Body of pancreas (tissue), 4 donors: Measurements from ENCODE around the gene NINJ1. TPM values are rescaled to one million over a fixed set of nuclear protein-coding genes. Genes with fewer than 3 reads are reported as not detected.

Source experiments
- ATAC-seq: fragments of 150-250 bp; one replicate; pipeline ENCODE4 v1.9.1; 2016
- DNase-seq, 4 donors: peaks; one replicate each; pipeline ENCODE4 v3.0.0-alpha.2; 2019
- H3K27ac ChIP-seq, 4 donors: fragments of 200-600 bp; sonication (generic); 1 replicate in 3 of 4; 2 replicates in 1 of 4; pipeline versions ENCODE4 v1.5.1 to v1.6.1; 2016 to 2019; ENCODE audit warnings: mild to moderate bottlenecking in 1 of 4, mixed read lengths in 1 of 4, moderate library complexity in 1 of 4
- H3K27me3 ChIP-seq, 2 donors: fragments of 200-600 bp; sonication (generic); one replicate each; pipeline ENCODE4 v1.6.0; 2016; ENCODE audit warnings: mild to moderate bottlenecking in 1 of 2
- H3K36me3 ChIP-seq, 2 donors: fragments of 200-600 bp; sonication (generic); replicated peaks in 1 of 2; 2 replicates each; pipeline ENCODE4 v1.5.1; 2016; ENCODE audit warnings: low read depth in 2 of 2; ENCODE audit not compliant: insufficient read depth in 1 of 2
- H3K4me1 ChIP-seq: fragments of 200-600 bp; sonication (generic); one replicate; pipeline ENCODE4 v1.6.0; 2016
- H3K4me3 ChIP-seq, 2 donors: fragments of 200-600 bp; sonication (generic); 1 replicate in 1 of 2; 2 replicates in 1 of 2; pipeline ENCODE4 v1.5.1; 2016 to 2019
- H3K9me3 ChIP-seq, 3 donors: fragments of 200-600 bp; sonication (generic); 1 replicate in 2 of 3; 2 replicates in 1 of 3; pipeline ENCODE4 v1.5.1; 2016
- CTCF ChIP-seq, 7 experiments: fragments of 450-650 bp in 4 of 7; fragments of 200-600 bp in 3 of 7; sonication (generic) in 3 of 7; IDR thresholded peaks; one replicate each; pipeline ENCODE4 v1.5.1; 2016 to 2019; ENCODE audit warnings: antibody characterized with exemption in 7 of 7
- POLR2A ChIP-seq, 3 donors: fragments of 450-650 bp; IDR thresholded peaks; one replicate each; pipeline ENCODE4 v1.6.1; 2016; ENCODE audit warnings: antibody characterized with exemption in 3 of 3, mild to moderate bottlenecking in 2 of 3
- WGBS, 2 donors: methylation state at CpG; one replicate each; pipeline ENCODE4 v1.1.5; 2017; 5-methylcytosine and 5-hydroxymethylcytosine counted together
- intact Hi-C: fragments of 100-400 bp; cut with DNase I; formaldehyde crosslinking; loops from one replicate; pipeline ENCODE4 v1.15.1; 2023
- total RNA-seq, 2 donors: library from RNA; depleted of rRNA; stranded (reverse); fragments of >200 nt; gene quantifications; one replicate each; pipeline ENCODE4 v1.1.0, GENCODE V29; 2016

The NINJ1 gene
- total RNA-seq, 2 donors from 2014 or later, result 32.6 to 32.9 TPM

- peak; percentile 16 for ATAC-seq
- no peaks in the 10 kb centered on the region for H3K27me3 ChIP-seq
- H3K4me1 ChIP-seq, result peaks cover 65% of the 10 kb centered on the region
- no peaks in the 10 kb centered on the region for H3K36me3 ChIP-seq
- no peak for TF ChIP-seq POLR2A (IDR thresholded peaks at IDR 0.05)
- no peak for TF ChIP-seq CTCF (IDR thresholded peaks at IDR 0.05)
- intact Hi-C loops, result no loop called here
- peak overlapping the region; percentile 90 to 97 (median 92) for H3K27ac ChIP-seq
- DNase-seq, result peak in 3 of 4 donors; percentile 43 to 56 (median 53)
- H3K4me3 ChIP-seq, result peak overlapping the region; percentile 40 to 70
- H3K9me3 ChIP-seq, result no peaks in the 10 kb centered on the region
- 7 to 17% methylated on average over 19 to 21 of the region's 21 CpGs for WGBS, 2 donors
Observed at GRCh38 chr9:93132946-93133680, 938 bp downstream of the NINJ1 start.

DNA sequence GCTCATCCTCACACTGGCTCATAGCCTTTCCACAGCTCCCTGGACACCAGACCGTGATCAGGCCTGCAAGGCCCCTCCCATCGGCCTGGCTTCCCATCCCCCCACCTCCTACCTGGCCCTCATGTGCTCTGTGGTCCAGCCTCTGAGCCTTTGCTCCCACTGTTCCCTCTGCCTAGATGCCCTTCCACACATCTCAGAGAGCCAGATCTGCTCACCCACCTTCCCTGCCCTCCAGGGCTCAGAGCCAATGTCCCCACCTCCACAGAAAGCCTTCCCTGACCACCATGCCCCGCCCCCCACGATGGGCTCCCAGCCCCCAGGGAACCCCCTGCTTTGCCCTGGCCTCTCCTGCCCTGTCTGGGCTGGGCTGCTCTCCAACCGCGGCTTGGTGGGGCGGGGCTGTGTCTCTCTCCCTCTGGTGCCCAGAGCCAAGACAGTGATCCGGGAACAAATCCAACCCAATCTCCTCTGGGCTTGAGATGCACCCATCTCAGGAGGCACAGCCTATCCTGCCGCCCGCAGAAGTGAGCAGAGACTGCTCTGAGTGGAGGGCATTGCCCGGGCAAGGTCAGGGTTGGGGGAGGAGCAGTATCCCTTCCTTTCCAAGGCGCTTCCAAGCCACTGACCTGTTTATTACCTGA lies 1.6 kb downstream of the NINJ1 start:
- no peaks in the 10 kb centered on the region for H3K27me3 ChIP-seq
- ATAC-seq (peak; percentile 7), DNase-seq (peak; percentile 63 to 79 (median 64))
- peak overlapping the region; percentile 90 to 97 (median 92) for H3K27ac ChIP-seq
- intact Hi-C loops, result no loop called here
- TF ChIP-seq CTCF (IDR thresholded peaks at IDR 0.05), result no peak
- TF ChIP-seq POLR2A (IDR thresholded peaks at IDR 0.05), result no peak
- WGBS, 2 donors, result 16 to 18% methylated on average over 2 to 12 of the region's 12 CpGs
- H3K4me3 ChIP-seq, result no peak overlapping the region
- H3K4me1 ChIP-seq, result peaks cover 65% of the 10 kb centered on the region
- no peaks in the 10 kb centered on the region for H3K9me3 ChIP-seq
- H3K36me3 ChIP-seq, result no peaks in the 10 kb centered on the region

GRCh38 chr9:93131599-93132286 lies 2.3 kb downstream of the NINJ1 start:
- H3K4me3 ChIP-seq, result no peak overlapping the region
- intact Hi-C loops, result no loop called here
- H3K27me3 ChIP-seq, result no peaks in the 10 kb centered on the region
- 87 to 88% methylated on average over 12 to 13 of the region's 13 CpGs for WGBS, 2 donors
- no peaks in the 10 kb centered on the region for H3K36me3 ChIP-seq
- peak in 1 of 4 donors; percentile 9 for DNase-seq
- H3K27ac ChIP-seq, result peak overlapping the region in 3 of 4 donors; percentile 22 to 90 (median 90)
- TF ChIP-seq POLR2A (IDR thresholded peaks at IDR 0.05), result no peak
- TF ChIP-seq CTCF (IDR thresholded peaks at IDR 0.05), result no peak
- no peak for ATAC-seq
- H3K9me3 ChIP-seq, result no peaks in the 10 kb centered on the region
- H3K4me1 ChIP-seq, result peaks cover 65% of the 10 kb centered on the region

GRCh38 chr9:93130861-93131481 lies 3.1 kb downstream of the NINJ1 start:
- Histone ChIP-seq H3K9me3 (no peaks in the 10 kb centered on the region), H3K27ac (peak overlapping the region in 3 of 4 donors; percentile 45 to 90 (median 90)), H3K27me3 (no peaks in the 10 kb centered on the region), H3K36me3 (no peaks in the 10 kb centered on the region), H3K4me1 (peaks cover 62% of the 10 kb centered on the region), H3K4me3 (no peak overlapping the region)
- TF ChIP-seq CTCF (IDR thresholded peaks at IDR 0.05) (no peak), POLR2A (IDR thresholded peaks at IDR 0.05) (no peak)
- 64 to 69% methylated on average over 7 to 15 of the region's 15 CpGs for WGBS, 2 donors
- ATAC-seq, result no peak
- intact Hi-C loops, result no loop called here
- DNase-seq, result peak; percentile 17 to 59 (median 41)
